Right lobe of liver (tissue), 6 donors: Measurements from ENCODE around the gene FZD1. TPM values are rescaled to one million over a fixed set of nuclear protein-coding genes. Genes with fewer than 3 reads are reported as not detected.

Experiments used
- ATAC-seq, 4 donors: fragments of 200-7000 bp; cut with Tn5 transposase; one replicate each; pipeline ENCODE4 v1.9.1; 2020; ENCODE audit warnings: mild to moderate bottlenecking in 4 of 4, moderate library complexity in 4 of 4
- DNase-seq, 3 donors: peaks; one replicate each; pipeline ENCODE4 v3.0.0-alpha.2; 2020
- H3K27ac ChIP-seq, 3 donors: fragments of 200-600 bp; one replicate each; pipeline ENCODE4 v1.8.0; 2022
- H3K27me3 ChIP-seq, 2 donors: fragments of 200-600 bp; one replicate each; pipeline ENCODE4 v1.8.0; 2022
- H3K36me3 ChIP-seq, 4 donors: fragments of 200-600 bp; sonication (generic) in 1 of 4; one replicate each; pipeline versions ENCODE4 v1.5.1 to v1.8.0; 2017 to 2022; ENCODE audit warnings: control low read depth in 1 of 4
- H3K4me1 ChIP-seq, 4 donors: fragments of 200-600 bp; sonication (generic) in 1 of 4; one replicate each; pipeline versions ENCODE4 v1.5.1 to v1.8.0; 2017 to 2022; ENCODE audit warnings: control low read depth in 1 of 4
- H3K4me3 ChIP-seq, 3 donors: fragments of 200-600 bp; one replicate each; pipeline ENCODE4 v1.8.0; 2022
- H3K9me3 ChIP-seq, 4 donors: fragments of 200-600 bp; sonication (generic) in 1 of 4; one replicate each; pipeline versions ENCODE4 v1.5.1 to v1.8.0; 2017 to 2022; ENCODE audit warnings: control low read depth in 1 of 4
- CTCF ChIP-seq, 4 donors: fragments of 200-600 bp in 3 of 4; fragments of 450-650 bp in 1 of 4; IDR thresholded peaks; one replicate each; pipeline versions ENCODE4 v1.5.1 to v1.8.0; 2016 to 2022; ENCODE audit warnings: antibody characterized with exemption in 4 of 4, mild to moderate bottlenecking in 2 of 4
- POLR2A ChIP-seq: fragments of 450-650 bp; IDR thresholded peaks from one replicate; pipeline ENCODE4 v1.6.1; 2017; ENCODE audit warnings: antibody characterized with exemption, mild to moderate bottlenecking
- WGBS: methylation state at CpG from one replicate; pipeline ENCODE4 v1.1.6; 2018; ENCODE audit warnings: low coverage, low lambda C conversion rate; ENCODE audit not compliant: insufficient coverage; ENCODE audit errors: missing lambda C conversion rate; 5-methylcytosine and 5-hydroxymethylcytosine counted together
- intact Hi-C, 2 donors: fragments of 100-400 bp; cut with DNase I; formaldehyde crosslinking; loops; one replicate each; pipeline versions ENCODE4 v1.11.2 to v1.14.1; 2022
- total RNA-seq, 6 experiments: library from RNA; depleted of rRNA in 2 of 6; stranded (reverse); fragments of >200 nt in 2 of 6; fragmentation: NEBNext Ultra II Directional in 3 of 6; extraction: Animal tissue kit (Norgen Biotek cat#: 25700) in 3 of 6; gene quantifications; one replicate each; pipeline versions ENCODE4 v1.1.0 to v1.2.4, GENCODE V29; 2016 to 2023
- donor health status: DM: no; HTN: yes; CAD: no.
- donor health status: DM: no; HTN: no; CAD: no.
- donor health status: DM: no; HTN: no; CAD: no.
- donor health status: DM: no; HTN: yes; CAD: no.
- donor health status: DM: no; HTN: yes; CAD: no.

Gene FZD1
- total RNA-seq, 6 experiments from 2014 or later: 1.3 to 2.6 (median 1.6) TPM

- H3K4me1 ChIP-seq: peaks cover 0 to 7% (median 0%) of the 10 kb centered on the region in 4 donors
- H3K4me3 ChIP-seq: peak overlapping the region; percentile 79 to 84 (median 82)
- H3K27me3 ChIP-seq: no peaks in the 10 kb centered on the region
- 4% methylated on average over 17 of the region's 31 CpGs for WGBS
- H3K27ac ChIP-seq: peak overlapping the region in 1 of 3 donors; percentile 86
- TF ChIP-seq CTCF (IDR thresholded peaks at IDR 0.05): no peak
- TF ChIP-seq POLR2A: no peak
- DNase-seq (peak in 1 of 3 donors; percentile 25), ATAC-seq (no peak)
- intact Hi-C loops: no loop called here
- no peaks in the 10 kb centered on the region for H3K9me3 ChIP-seq
- H3K36me3 ChIP-seq: no peaks in the 10 kb centered on the region
Observed at GRCh38 chr7:91265693-91266066, 1.4 kb downstream of the FZD1 start.

- TF ChIP-seq CTCF (IDR thresholded peaks at IDR 0.05) (no peak), POLR2A (no peak)
- DNase-seq: peak in 2 of 3 donors; percentile 28 to 54
- intact Hi-C loops: no loop called here
- Histone ChIP-seq H3K9me3 (no peaks in the 10 kb centered on the region), H3K36me3 (no peaks in the 10 kb centered on the region), H3K27me3 (no peaks in the 10 kb centered on the region), H3K4me3 (peak overlapping the region in 2 of 3 donors; percentile 79 to 82), H3K27ac (no peak overlapping the region), H3K4me1 (peaks cover 0 to 7% (median 0%) of the 10 kb centered on the region in 4 donors)
- 39% methylated on average over 14 of the region's 43 CpGs for WGBS
- ATAC-seq: no peak
Observed at GRCh38 chr7:91266067-91266688, 1.9 kb downstream of the FZD1 start.

GRCh38 chr7:91266689-91267090 is 2.5 kb downstream of the FZD1 start:
- H3K27ac ChIP-seq: peak overlapping the region in 1 of 3 donors; percentile 9
- peaks cover 0 to 7% (median 0%) of the 10 kb centered on the region in 4 donors for H3K4me1 ChIP-seq
- peak overlapping the region in 2 of 3 donors; percentile 17 to 23 for H3K4me3 ChIP-seq
- DNase-seq (no peak), ATAC-seq (no peak)
- no peaks in the 10 kb centered on the region for H3K36me3 ChIP-seq
- no peak for TF ChIP-seq POLR2A
- no peak for TF ChIP-seq CTCF (IDR thresholded peaks at IDR 0.05)
- H3K27me3 ChIP-seq: no peaks in the 10 kb centered on the region
- 23% methylated on average over 8 of the region's 20 CpGs for WGBS
- H3K9me3 ChIP-seq: no peaks in the 10 kb centered on the region
- intact Hi-C loops: no loop called here

GRCh38 chr7:91267171-91267955 is 3.1 kb downstream of the FZD1 start:
- Histone ChIP-seq H3K4me1 (peaks cover 0 to 7% (median 0%) of the 10 kb centered on the region in 4 donors), H3K4me3 (peak overlapping the region; percentile 5 to 23 (median 17)), H3K27me3 (no peaks in the 10 kb centered on the region), H3K36me3 (no peaks in the 10 kb centered on the region), H3K9me3 (no peaks in the 10 kb centered on the region), H3K27ac (peak overlapping the region in 1 of 3 donors; percentile 9)
- TF ChIP-seq POLR2A (no peak), CTCF (IDR thresholded peaks at IDR 0.05) (no peak)
- 43% methylated on average over 28 of the region's 29 CpGs for WGBS
- ATAC-seq (no peak), DNase-seq (no peak)
- intact Hi-C loops: no loop called here
